ENCODE data around the gene GADL1. TPM values are rescaled to one million over a fixed set of nuclear protein-coding genes. Genes with fewer than 3 reads are reported as not detected.

GADL1 gene
- polyA plus RNA-seq, 2 of the 4 experiments (the other 2 are of a cell fraction) = not detected

GRCh38 chr3:30704931-30705890 is 189.2 kb downstream of the GADL1 start (continued):
- TF ChIP-seq, protein P1, sequence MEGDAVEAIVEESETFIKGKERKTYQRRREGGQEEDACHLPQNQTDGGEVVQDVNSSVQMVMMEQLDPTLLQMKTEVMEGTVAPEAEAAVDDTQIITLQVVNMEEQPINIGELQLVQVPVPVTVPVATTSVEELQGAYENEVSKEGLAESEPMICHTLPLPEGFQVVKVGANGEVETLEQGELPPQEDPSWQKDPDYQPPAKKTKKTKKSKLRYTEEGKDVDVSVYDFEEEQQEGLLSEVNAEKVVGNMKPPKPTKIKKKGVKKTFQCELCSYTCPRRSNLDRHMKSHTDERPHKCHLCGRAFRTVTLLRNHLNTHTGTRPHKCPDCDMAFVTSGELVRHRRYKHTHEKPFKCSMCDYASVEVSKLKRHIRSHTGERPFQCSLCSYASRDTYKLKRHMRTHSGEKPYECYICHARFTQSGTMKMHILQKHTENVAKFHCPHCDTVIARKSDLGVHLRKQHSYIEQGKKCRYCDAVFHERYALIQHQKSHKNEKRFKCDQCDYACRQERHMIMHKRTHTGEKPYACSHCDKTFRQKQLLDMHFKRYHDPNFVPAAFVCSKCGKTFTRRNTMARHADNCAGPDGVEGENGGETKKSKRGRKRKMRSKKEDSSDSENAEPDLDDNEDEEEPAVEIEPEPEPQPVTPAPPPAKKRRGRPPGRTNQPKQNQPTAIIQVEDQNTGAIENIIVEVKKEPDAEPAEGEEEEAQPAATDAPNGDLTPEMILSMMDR (IDR thresholded peaks at IDR 0.05) = no peak
- TF ChIP-seq EHF (CRISPR knock-in tag; IDR thresholded peaks at IDR 0.05) (no peak), EP300 (IDR thresholded peaks at IDR 0.05) (no peak), MYC (IDR thresholded peaks at IDR 0.05; ENCODE audit: borderline replicate concordance, low read length) (no peak), HOXB13 (CRISPR knock-in tag; IDR thresholded peaks at IDR 0.05; ENCODE audit: low read depth) (no peak), HOXB5 (CRISPR knock-in tag; IDR thresholded peaks at IDR 0.05) (no peak), POLR2A (IDR thresholded peaks at IDR 0.05; ENCODE audit: low read length) (no peak)
- TF ChIP-seq, protein P2, sequence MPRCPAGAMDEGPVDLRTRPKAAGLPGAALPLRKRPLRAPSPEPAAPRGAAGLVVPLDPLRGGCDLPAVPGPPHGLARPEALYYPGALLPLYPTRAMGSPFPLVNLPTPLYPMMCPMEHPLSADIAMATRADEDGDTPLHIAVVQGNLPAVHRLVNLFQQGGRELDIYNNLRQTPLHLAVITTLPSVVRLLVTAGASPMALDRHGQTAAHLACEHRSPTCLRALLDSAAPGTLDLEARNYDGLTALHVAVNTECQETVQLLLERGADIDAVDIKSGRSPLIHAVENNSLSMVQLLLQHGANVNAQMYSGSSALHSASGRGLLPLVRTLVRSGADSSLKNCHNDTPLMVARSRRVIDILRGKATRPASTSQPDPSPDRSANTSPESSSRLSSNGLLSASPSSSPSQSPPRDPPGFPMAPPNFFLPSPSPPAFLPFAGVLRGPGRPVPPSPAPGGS (IDR thresholded peaks at IDR 0.05) = no peak
- TF ChIP-seq, protein P3, sequence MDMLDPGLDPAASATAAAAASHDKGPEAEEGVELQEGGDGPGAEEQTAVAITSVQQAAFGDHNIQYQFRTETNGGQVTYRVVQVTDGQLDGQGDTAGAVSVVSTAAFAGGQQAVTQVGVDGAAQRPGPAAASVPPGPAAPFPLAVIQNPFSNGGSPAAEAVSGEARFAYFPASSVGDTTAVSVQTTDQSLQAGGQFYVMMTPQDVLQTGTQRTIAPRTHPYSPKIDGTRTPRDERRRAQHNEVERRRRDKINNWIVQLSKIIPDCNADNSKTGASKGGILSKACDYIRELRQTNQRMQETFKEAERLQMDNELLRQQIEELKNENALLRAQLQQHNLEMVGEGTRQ (IDR thresholded peaks at IDR 0.05) = no peak

DNA sequence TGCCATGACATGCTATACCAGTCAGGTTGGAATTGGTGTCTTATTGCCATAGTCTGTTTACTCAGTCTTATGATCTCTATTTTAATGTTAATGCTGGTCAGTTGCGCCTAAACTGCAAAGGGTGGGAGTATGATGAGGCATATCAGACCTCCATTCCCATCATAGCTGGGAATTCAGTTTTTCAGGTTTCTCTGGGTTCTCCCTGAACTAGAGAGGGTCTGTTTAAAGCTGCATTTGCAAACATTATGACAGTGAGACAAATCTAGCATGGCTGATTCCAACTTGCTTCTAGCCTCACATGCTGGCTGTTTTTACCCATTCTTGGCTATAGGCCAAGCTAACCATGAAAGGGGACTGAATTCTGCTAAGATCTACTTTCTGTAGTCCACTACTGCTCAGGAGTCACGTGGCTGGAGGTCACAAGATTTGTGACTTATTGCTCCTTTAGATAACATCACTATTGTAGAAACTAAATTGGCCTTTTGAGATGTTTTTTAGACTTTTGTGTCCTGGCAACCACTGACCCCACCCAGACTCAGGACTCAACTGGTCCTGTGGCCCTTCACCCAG is 191.5 kb downstream of the GADL1 start:
- Histone ChIP-seq H3K27ac (no peak overlapping the region), H3K9me3 (peaks cover 21% of the 10 kb centered on the region), H3K4me3 (no peak overlapping the region), H3K4me2 (no peak overlapping the region), H3K4me1 (no peaks in the 10 kb centered on the region)
- ChIA-PET POLR2A (no interaction called here), CTCF (interaction anchor here (1.1 to 4.2 kb wide), 3 partner anchors 9 to 661 kb away, joined by 4 to 26 read pairs (median 4); no protein-coding TSS in a partner anchor)
- FAIRE-seq (no peak), ATAC-seq (no peak), DNase-seq (ENCODE audit: low read depth in 1 of 2, low spot score in 1 of 2) (no peak)
- 89% methylated on average over 2 of the region's 2 CpGs for WGBS (ENCODE audit: missing lambda C conversion rate)
- TF ChIP-seq MYC (IDR thresholded peaks at IDR 0.05; ENCODE audit: borderline replicate concordance, low read length) (no peak), BHLHE40 (IDR thresholded peaks at IDR 0.05; ENCODE audit: low read depth, low read length) (no peak), HOXB13 (CRISPR knock-in tag; IDR thresholded peaks at IDR 0.05; ENCODE audit: low read depth) (no peak), KDM1A (IDR thresholded peaks at IDR 0.05; ENCODE audit: low read depth) (no peak), ZSCAN20 (CRISPR knock-in tag; IDR thresholded peaks at IDR 0.05) (no peak), GATA3 (IDR thresholded peaks at IDR 0.05; ENCODE audit: borderline replicate concordance) (no peak), RFX5 (IDR thresholded peaks at IDR 0.05) (no peak), JUNB (IDR thresholded peaks at IDR 0.05) (no peak), FOSB (CRISPR knock-in tag; IDR thresholded peaks at IDR 0.05) (no peak), MAZ (IDR thresholded peaks at IDR 0.05; ENCODE audit: borderline replicate concordance, low read depth, low read length) (no peak)
- TF ChIP-seq, protein P4, sequence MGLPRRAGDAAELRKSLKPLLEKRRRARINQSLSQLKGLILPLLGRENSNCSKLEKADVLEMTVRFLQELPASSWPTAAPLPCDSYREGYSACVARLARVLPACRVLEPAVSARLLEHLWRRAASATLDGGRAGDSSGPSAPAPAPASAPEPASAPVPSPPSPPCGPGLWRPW (IDR thresholded peaks at IDR 0.05) = no peak

All from A549 (cell line).